ENCODE data around the gene NLRP5. TPM values are rescaled to one million over a fixed set of nuclear protein-coding genes. Genes with fewer than 3 reads are reported as not detected.

NLRP5 gene
- total and polyA plus RNA-seq, 7 experiments from 2014 or later, result not detected

- Histone ChIP-seq H3K36me3 (ENCODE audit: control insufficient read depth in 2 of 3, insufficient read depth in 3 of 3, low read length in 3 of 3) (no peaks in the 10 kb centered on the region), H3K4me1 (ENCODE audit: control insufficient read depth in 2 of 2, insufficient read depth in 2 of 2, low read length in 2 of 2) (no peaks in the 10 kb centered on the region), H3K9me3 (ENCODE audit: control insufficient read depth in 2 of 3, low read length in 3 of 3) (no peaks in the 10 kb centered on the region), H3K27me3 (ENCODE audit: control insufficient read depth in 2 of 2, insufficient read depth in 2 of 2, low read length in 2 of 2) (no peaks in the 10 kb centered on the region), H3K4me3 (ENCODE audit: low read length) (no peak overlapping the region), H3K27ac (ENCODE audit: low read depth, low read length) (no peak overlapping the region)
- ATAC-seq (no peak), DNase-seq (no peak)
- Mint-ChIP-seq H3K27ac (no peak overlapping the region), H3K36me3 (no peaks in the 10 kb centered on the region), H3K4me1 (no peaks in the 10 kb centered on the region), H3K27me3 (no peaks in the 10 kb centered on the region), H3K4me3 (no peak overlapping the region), H3K9me3 (peaks cover 0 to 40% (median 13%) of the 10 kb centered on the region in 11 donors)
- CTCF ChIA-PET, result no interaction called here
- intact Hi-C loops (cut with micrococcal nuclease), result no loop called here
- POLR2A ChIA-PET, result no interaction called here
Measured at GRCh38 chr19:55959996-55960675, 26.4 kb upstream of the NLRP5 start.

DNA sequence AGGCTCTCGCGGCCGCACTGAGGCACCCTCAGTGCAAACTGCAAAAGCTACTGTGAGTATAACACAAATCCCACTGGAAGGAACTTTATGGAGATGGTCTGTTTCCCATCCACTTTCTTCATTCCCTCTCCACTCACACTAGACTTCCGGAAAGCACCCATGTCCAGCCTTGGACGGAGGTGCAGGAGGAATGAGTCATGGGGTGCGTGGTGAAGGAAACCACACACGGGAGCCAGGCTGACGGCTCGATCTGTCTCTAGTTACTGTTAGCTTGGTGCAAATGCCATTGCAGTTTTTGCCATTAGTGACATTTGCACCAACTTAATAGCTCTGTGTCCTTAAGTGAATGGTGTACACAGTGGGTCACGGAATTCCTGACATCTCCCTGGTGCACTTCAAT lies 24.4 kb upstream of the NLRP5 start:
- Histone ChIP-seq H3K36me3 (ENCODE audit: control insufficient read depth in 2 of 3, insufficient read depth in 3 of 3, low read length in 3 of 3) (no peaks in the 10 kb centered on the region), H3K4me3 (ENCODE audit: low read length) (no peak overlapping the region), H3K27me3 (ENCODE audit: control insufficient read depth in 2 of 2, insufficient read depth in 2 of 2, low read length in 2 of 2) (no peaks in the 10 kb centered on the region), H3K27ac (ENCODE audit: low read depth, low read length) (no peak overlapping the region), H3K9me3 (ENCODE audit: control insufficient read depth in 2 of 3, low read length in 3 of 3) (no peaks in the 10 kb centered on the region), H3K4me1 (ENCODE audit: control insufficient read depth in 2 of 2, insufficient read depth in 2 of 2, low read length in 2 of 2) (no peaks in the 10 kb centered on the region)
- H3K4me3 Mint-ChIP-seq, result no peak overlapping the region
- DNase-seq (no peak), ATAC-seq (no peak)
- no peaks in the 10 kb centered on the region for H3K36me3 Mint-ChIP-seq
- intact Hi-C loops (cut with micrococcal nuclease), result no loop called here
- H3K27ac Mint-ChIP-seq, result no peak overlapping the region
- H3K9me3 Mint-ChIP-seq, result peaks cover 0 to 43% (median 13%) of the 10 kb centered on the region in 11 donors
- ChIA-PET CTCF (no interaction called here), POLR2A (no interaction called here)
- no peaks in the 10 kb centered on the region for H3K27me3 Mint-ChIP-seq
- no peaks in the 10 kb centered on the region for H3K4me1 Mint-ChIP-seq

DNA sequence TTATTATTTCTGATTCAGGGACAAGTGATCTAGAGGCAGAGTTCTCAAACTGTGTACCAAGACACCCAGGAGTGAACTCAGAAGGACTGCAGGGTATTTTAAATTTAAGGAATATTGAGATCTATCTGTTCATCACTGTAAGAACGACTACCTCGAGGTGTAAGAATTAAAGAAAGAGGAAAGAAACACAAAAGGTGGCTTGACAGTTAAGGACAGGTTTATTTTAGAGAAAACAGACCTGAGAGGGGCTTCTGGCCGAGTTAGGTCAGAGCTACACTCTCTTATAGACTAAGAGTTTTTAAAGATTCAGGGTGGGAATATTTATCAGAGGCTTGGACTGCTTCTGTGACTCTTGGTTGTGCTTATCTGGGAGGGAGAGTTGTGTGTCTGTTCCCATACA lies 12.6 kb upstream of the NLRP5 start:
- no peak overlapping the region for H3K4me3 ChIP-seq (ENCODE audit: low read length)
- Mint-ChIP-seq H3K27ac (no peak overlapping the region), H3K36me3 (peaks cover 0 to 8% (median 0%) of the 10 kb centered on the region in 5 donors), H3K27me3 (peaks cover 0 to 17% (median 6%) of the 10 kb centered on the region in 5 donors), H3K4me3 (no peak overlapping the region), H3K9me3 (peaks cover 6 to 63% (median 28%) of the 10 kb centered on the region in 11 donors), H3K4me1 (no peaks in the 10 kb centered on the region)
- intact Hi-C loops (cut with micrococcal nuclease), result no loop called here
- H3K27me3 ChIP-seq (ENCODE audit: control insufficient read depth in 2 of 2, insufficient read depth in 2 of 2, low read length in 2 of 2), result no peaks in the 10 kb centered on the region
- ChIA-PET POLR2A (no interaction called here), CTCF (no interaction called here)
- DNase-seq (no peak), ATAC-seq (no peak)
- no peaks in the 10 kb centered on the region for H3K4me1 ChIP-seq (ENCODE audit: control insufficient read depth in 2 of 2, insufficient read depth in 2 of 2, low read length in 2 of 2)
- no peak overlapping the region for H3K27ac ChIP-seq (ENCODE audit: low read depth, low read length)
- H3K9me3 ChIP-seq (ENCODE audit: control insufficient read depth in 2 of 3, low read length in 3 of 3), result peaks cover 0 to 3% (median 0%) of the 10 kb centered on the region in 3 experiments
- H3K36me3 ChIP-seq (ENCODE audit: control insufficient read depth in 2 of 3, insufficient read depth in 3 of 3, low read length in 3 of 3), result no peaks in the 10 kb centered on the region

DNA sequence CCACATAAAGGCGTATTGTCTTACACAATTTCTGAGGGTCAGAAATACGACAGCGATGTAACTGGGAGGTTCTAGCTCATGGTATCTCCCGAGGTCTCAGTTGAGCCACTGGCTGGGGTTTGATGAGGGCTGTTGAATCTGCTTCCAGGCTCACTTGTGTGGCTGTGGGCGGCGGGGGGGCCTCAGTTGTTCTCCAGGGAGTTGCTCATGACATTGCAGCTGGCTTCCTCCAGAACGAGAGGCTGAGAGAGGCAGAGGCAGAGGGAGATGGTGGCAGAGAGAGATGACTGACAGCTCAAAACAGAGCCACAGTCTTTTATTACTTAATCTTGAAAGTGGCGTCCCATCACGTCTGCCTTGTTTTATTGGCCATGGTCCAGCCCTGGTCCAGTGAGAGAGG lies 6.2 kb upstream of the NLRP5 start:
- Mint-ChIP-seq H3K4me3 (no peak overlapping the region), H3K27me3 (peaks cover 0 to 9% (median 5%) of the 10 kb centered on the region in 5 donors), H3K9me3 (peaks cover 12 to 49% (median 22%) of the 10 kb centered on the region in 11 donors), H3K27ac (no peak overlapping the region), H3K4me1 (peaks cover 0 to 2% (median 0%) of the 10 kb centered on the region in 7 donors), H3K36me3 (peaks cover 0 to 19% (median 2%) of the 10 kb centered on the region in 5 donors)
- H3K4me3 ChIP-seq (ENCODE audit: low read length), result no peak overlapping the region
- peaks cover 0 to 7% (median 0%) of the 10 kb centered on the region in 3 experiments for H3K9me3 ChIP-seq (ENCODE audit: control insufficient read depth in 2 of 3, low read length in 3 of 3)
- ChIA-PET POLR2A (no interaction called here), CTCF (no interaction called here)
- H3K36me3 ChIP-seq (ENCODE audit: control insufficient read depth in 2 of 3, insufficient read depth in 3 of 3, low read length in 3 of 3), result no peaks in the 10 kb centered on the region
- no peaks in the 10 kb centered on the region for H3K27me3 ChIP-seq (ENCODE audit: control insufficient read depth in 2 of 2, insufficient read depth in 2 of 2, low read length in 2 of 2)
- DNase-seq, result no peak
- H3K4me1 ChIP-seq (ENCODE audit: control insufficient read depth in 2 of 2, insufficient read depth in 2 of 2, low read length in 2 of 2), result no peaks in the 10 kb centered on the region
- no peak for ATAC-seq
- intact Hi-C loops (cut with micrococcal nuclease), result no loop called here
- no peak overlapping the region for H3K27ac ChIP-seq (ENCODE audit: low read depth, low read length)

DNA sequence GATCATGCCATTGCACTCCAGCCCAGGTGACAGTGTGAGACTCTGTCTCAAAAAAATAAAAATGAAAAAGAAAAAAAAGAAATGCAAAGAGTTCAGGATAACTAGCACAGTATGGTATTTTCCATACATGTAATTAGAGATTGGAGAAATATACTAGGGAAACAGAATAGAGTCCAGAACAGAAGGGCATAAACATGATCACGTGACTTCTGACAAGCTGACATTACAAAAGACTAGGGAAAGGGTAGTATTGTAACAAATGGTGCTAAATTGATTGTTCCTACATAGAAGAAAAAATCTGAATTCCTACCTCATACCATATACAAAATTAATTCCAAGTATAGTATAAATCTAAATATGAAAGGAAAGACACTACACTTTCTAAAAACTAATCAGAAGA lies 1.3 kb upstream of the NLRP5 start:
- H3K27ac Mint-ChIP-seq, result no peak overlapping the region
- peaks cover 0 to 5% (median 2%) of the 10 kb centered on the region in 5 donors for H3K27me3 Mint-ChIP-seq
- intact Hi-C loops (cut with micrococcal nuclease), result no loop called here

DNA sequence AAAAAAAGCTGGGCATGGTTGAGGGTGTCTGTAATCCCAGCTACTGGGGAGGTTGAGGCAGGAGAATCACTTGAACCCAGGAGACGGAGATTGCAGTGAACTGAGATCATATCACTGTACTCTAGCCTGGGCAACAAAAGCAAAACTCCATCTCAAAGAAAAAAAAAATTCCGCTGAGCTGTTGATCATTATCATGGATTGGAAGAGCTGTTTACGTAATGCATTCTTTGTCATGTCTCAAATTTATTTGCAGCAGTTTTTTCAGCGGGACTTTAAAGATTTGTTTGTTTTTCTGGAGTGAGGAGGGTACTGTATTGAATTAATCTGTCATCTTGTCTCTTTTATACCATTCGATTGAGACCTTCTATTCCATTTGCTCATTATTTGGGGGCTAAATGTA lies 4.3 kb downstream of the NLRP5 start:
- intact Hi-C loops (cut with micrococcal nuclease), result no loop called here
- Histone ChIP-seq H3K27me3 (ENCODE audit: control insufficient read depth in 2 of 2, insufficient read depth in 2 of 2, low read length in 2 of 2) (no peaks in the 10 kb centered on the region), H3K36me3 (ENCODE audit: control insufficient read depth in 2 of 3, insufficient read depth in 3 of 3, low read length in 3 of 3) (no peaks in the 10 kb centered on the region), H3K4me3 (ENCODE audit: low read length) (no peak overlapping the region), H3K9me3 (ENCODE audit: control insufficient read depth in 2 of 3, low read length in 3 of 3) (no peaks in the 10 kb centered on the region), H3K27ac (ENCODE audit: low read depth, low read length) (no peak overlapping the region), H3K4me1 (ENCODE audit: control insufficient read depth in 2 of 2, insufficient read depth in 2 of 2, low read length in 2 of 2) (no peaks in the 10 kb centered on the region)
- Mint-ChIP-seq H3K27me3 (peaks cover 0 to 9% (median 0%) of the 10 kb centered on the region in 5 donors), H3K4me1 (no peaks in the 10 kb centered on the region), H3K27ac (no peak overlapping the region), H3K36me3 (peaks cover 0 to 5% (median 4%) of the 10 kb centered on the region in 5 donors), H3K9me3 (peaks cover 10 to 58% (median 29%) of the 10 kb centered on the region in 11 donors), H3K4me3 (peak overlapping the region in 1 of 10 donors; percentile 13)
- ChIA-PET CTCF (no interaction called here), POLR2A (no interaction called here)
- no peak for ATAC-seq
- no peak for DNase-seq

More for the DNA sequence above, 1.3 kb upstream of the NLRP5 start:
- Mint-ChIP-seq H3K4me1 (peaks cover 0 to 2% (median 0%) of the 10 kb centered on the region in 7 donors), H3K9me3 (peaks cover 0 to 49% (median 14%) of the 10 kb centered on the region in 11 donors), H3K4me3 (no peak overlapping the region), H3K36me3 (peaks cover 0 to 10% (median 0%) of the 10 kb centered on the region in 5 donors)
- Histone ChIP-seq H3K36me3 (ENCODE audit: control insufficient read depth in 2 of 3, insufficient read depth in 3 of 3, low read length in 3 of 3) (no peaks in the 10 kb centered on the region), H3K27me3 (ENCODE audit: control insufficient read depth in 2 of 2, insufficient read depth in 2 of 2, low read length in 2 of 2) (no peaks in the 10 kb centered on the region), H3K9me3 (ENCODE audit: control insufficient read depth in 2 of 3, low read length in 3 of 3) (no peaks in the 10 kb centered on the region), H3K4me3 (ENCODE audit: low read length) (no peak overlapping the region), H3K27ac (ENCODE audit: low read depth, low read length) (no peak overlapping the region), H3K4me1 (ENCODE audit: control insufficient read depth in 2 of 2, insufficient read depth in 2 of 2, low read length in 2 of 2) (no peaks in the 10 kb centered on the region)
- DNase-seq (no peak), ATAC-seq (no peak)
- ChIA-PET POLR2A (no interaction called here), CTCF (no interaction called here)

- H3K4me3 ChIP-seq (ENCODE audit: low read length), result no peak overlapping the region
- DNase-seq, result no peak
- peaks cover 0 to 8% (median 4%) of the 10 kb centered on the region in 5 donors for H3K36me3 Mint-ChIP-seq
- POLR2A ChIA-PET, result no interaction called here
- H3K36me3 ChIP-seq (ENCODE audit: control insufficient read depth in 2 of 3, insufficient read depth in 3 of 3, low read length in 3 of 3), result no peaks in the 10 kb centered on the region
- no peak overlapping the region for H3K27ac ChIP-seq (ENCODE audit: low read depth, low read length)
- no peaks in the 10 kb centered on the region for H3K27me3 ChIP-seq (ENCODE audit: control insufficient read depth in 2 of 2, insufficient read depth in 2 of 2, low read length in 2 of 2)
- no peaks in the 10 kb centered on the region for H3K4me1 Mint-ChIP-seq
- H3K4me3 Mint-ChIP-seq, result no peak overlapping the region
- intact Hi-C loops (cut with micrococcal nuclease), result no loop called here
- no peak for ATAC-seq
- H3K27me3 Mint-ChIP-seq, result peaks cover 0 to 14% (median 0%) of the 10 kb centered on the region in 5 donors
- H3K9me3 Mint-ChIP-seq, result peaks cover 14 to 57% (median 32%) of the 10 kb centered on the region in 11 donors
- H3K9me3 ChIP-seq (ENCODE audit: control insufficient read depth in 2 of 3, low read length in 3 of 3), result no peaks in the 10 kb centered on the region
- no peak overlapping the region for H3K27ac Mint-ChIP-seq
- H3K4me1 ChIP-seq (ENCODE audit: control insufficient read depth in 2 of 2, insufficient read depth in 2 of 2, low read length in 2 of 2), result no peaks in the 10 kb centered on the region
- CTCF ChIA-PET, result no interaction called here
Measured at GRCh38 chr19:55993492-55993891, 6.9 kb downstream of the NLRP5 start.

All from naive thymus-derived CD4-positive, alpha-beta T cell (primary cell).